GM12878 (cell line): ENCODE data around the gene SLC12A7.

Experiments
- ATF3 ChIP-seq: IDR thresholded peaks from 2 replicates; pipeline ENCODE4 v1.6.1; 2011; ENCODE audit warnings: low read depth, mild to moderate bottlenecking, low read length, moderate library complexity, borderline replicate concordance; ENCODE audit errors: extremely low read depth
- ATF7 ChIP-seq: fragments of 450-650 bp; IDR thresholded peaks from 2 replicates; pipeline ENCODE4 v1.6.1; 2016; ENCODE audit warnings: low read depth, mild to moderate bottlenecking
- PML ChIP-seq: IDR thresholded peaks from 2 replicates; pipeline ENCODE4 v1.6.1; 2012; ENCODE audit warnings: low read length, inconsistent platforms
- ZBED1 ChIP-seq: IDR thresholded peaks from 2 replicates; pipeline ENCODE4 v1.6.1; 2016; ENCODE audit warnings: borderline replicate concordance
- TF ChIP-seq, protein P1 (sequence below), 3 experiments: IDR thresholded peaks in 2 of 3; conservative IDR thresholded peaks in 1 of 3; 2 replicates each; pipeline ENCODE4 v1.5.1; 2011; ENCODE audit warnings: low read depth in 3 of 3, low read length in 3 of 3, mild to moderate bottlenecking in 3 of 3, control low read depth in 2 of 3, moderate library complexity in 2 of 3, inconsistent platforms in 1 of 3, mixed read lengths in 1 of 3; ENCODE audit not compliant: control insufficient read depth in 2 of 3, insufficient read depth in 1 of 3; ENCODE audit errors: extremely low read depth in 1 of 3

DNA sequence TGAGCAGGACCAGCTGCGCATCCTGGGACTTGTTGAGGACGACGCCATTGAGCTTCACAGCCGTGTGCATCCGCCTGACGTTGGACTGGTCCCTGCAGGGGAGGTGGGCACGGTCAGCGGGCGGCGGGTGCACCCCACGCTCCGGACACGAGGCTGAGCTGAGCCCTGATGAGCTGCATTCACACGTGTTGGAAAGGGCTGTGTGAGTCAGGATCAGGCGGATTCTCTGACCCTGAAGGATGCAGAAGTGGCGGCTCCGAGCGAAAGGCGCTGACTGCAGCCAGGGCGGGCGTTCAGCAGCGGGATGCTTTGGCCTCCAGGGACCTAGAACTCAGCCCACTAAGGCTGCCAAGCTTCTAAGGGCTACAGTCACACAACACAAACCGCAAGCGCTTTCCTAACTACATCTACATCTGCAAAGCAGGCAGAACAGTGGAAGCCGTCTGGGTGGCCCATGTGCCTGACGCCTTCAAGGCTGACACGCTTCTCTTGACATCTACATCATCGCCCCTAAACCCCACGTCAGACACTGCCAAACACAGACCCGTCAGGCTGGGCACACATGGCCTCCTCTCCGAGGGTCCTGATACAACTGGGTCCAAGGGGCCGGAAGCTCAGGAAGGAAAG lies 58.4 kb downstream of the SLC12A7 start:
- TF ChIP-seq ATF7 = no peak
- no peak for TF ChIP-seq ATF3
- TF ChIP-seq, protein P1, sequence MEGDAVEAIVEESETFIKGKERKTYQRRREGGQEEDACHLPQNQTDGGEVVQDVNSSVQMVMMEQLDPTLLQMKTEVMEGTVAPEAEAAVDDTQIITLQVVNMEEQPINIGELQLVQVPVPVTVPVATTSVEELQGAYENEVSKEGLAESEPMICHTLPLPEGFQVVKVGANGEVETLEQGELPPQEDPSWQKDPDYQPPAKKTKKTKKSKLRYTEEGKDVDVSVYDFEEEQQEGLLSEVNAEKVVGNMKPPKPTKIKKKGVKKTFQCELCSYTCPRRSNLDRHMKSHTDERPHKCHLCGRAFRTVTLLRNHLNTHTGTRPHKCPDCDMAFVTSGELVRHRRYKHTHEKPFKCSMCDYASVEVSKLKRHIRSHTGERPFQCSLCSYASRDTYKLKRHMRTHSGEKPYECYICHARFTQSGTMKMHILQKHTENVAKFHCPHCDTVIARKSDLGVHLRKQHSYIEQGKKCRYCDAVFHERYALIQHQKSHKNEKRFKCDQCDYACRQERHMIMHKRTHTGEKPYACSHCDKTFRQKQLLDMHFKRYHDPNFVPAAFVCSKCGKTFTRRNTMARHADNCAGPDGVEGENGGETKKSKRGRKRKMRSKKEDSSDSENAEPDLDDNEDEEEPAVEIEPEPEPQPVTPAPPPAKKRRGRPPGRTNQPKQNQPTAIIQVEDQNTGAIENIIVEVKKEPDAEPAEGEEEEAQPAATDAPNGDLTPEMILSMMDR (IDR thresholded peaks at IDR 0.05 in 2 of 3, conservative IDR thresholded peaks at IDR 0.05 in 1 of 3; ENCODE audit: control insufficient read depth in 2 of 3, extremely low read depth in 1 of 3, insufficient read depth in 1 of 3, low read depth in 3 of 3, low read length in 3 of 3) = no peak
- no peak for TF ChIP-seq ZBED1
- no peak for TF ChIP-seq PML
